A549 (cell line): ENCODE data around the gene CLEC1B.
"Not testable (repeated sequence)": the region's sequence is repeated elsewhere in the genome, so short reads cannot be mapped to it uniquely, and the experiment has no call there.

Experiments
- CTCF ChIP-seq: fragments of >200 bp; sonication (Bioruptor Twin); formaldehyde crosslinking; IDR thresholded peaks from 3 replicates; pipeline ENCODE4 v1.5.1; 2016
- EP300 ChIP-seq, 2 experiments: fragments of >200 bp; sonication (Bioruptor Twin); formaldehyde crosslinking; IDR thresholded peaks; 2 replicates in 1 of 2; 3 replicates in 1 of 2; pipeline ENCODE4 v1.6.1; 2016 to 2017
- MAX ChIP-seq: IDR thresholded peaks from 2 replicates; pipeline ENCODE4 v1.6.1; 2012
- PBX3 ChIP-seq: IDR thresholded peaks from 2 replicates; pipeline ENCODE4 v1.6.1; 2012
- ZFP36 ChIP-seq: fragments of 450-650 bp; IDR thresholded peaks from 2 replicates; pipeline ENCODE4 v1.6.1; 2014; ENCODE audit warnings: borderline replicate concordance; ENCODE audit not compliant: partially characterized antibody

- not testable (repeated sequence) for TF ChIP-seq CTCF; MAX; ZFP36; EP300 (IDR thresholded peaks at IDR 0.05); PBX3
Observed at GRCh38 chr12:10026666-10027065, 27.7 kb upstream of the CLEC1B start.
